Measurements from ENCODE around the gene RNF11. TPM values are rescaled to one million over a fixed set of nuclear protein-coding genes. Genes with fewer than 3 reads are reported as not detected.
A peak's percentile ranks its signal among the peaks of the same experiment; 100 is the strongest.
"Not testable (repeated sequence)": the region's sequence is repeated elsewhere in the genome, so short reads cannot be mapped to it uniquely, and the experiment has no call there.

Gene RNF11
- total RNA-seq, 2 experiments from 2014 or later, result 34.8 to 39.7 TPM

- Mint-ChIP-seq H3K9me3 (no peaks in the 10 kb centered on the region), H3K27ac (no peak overlapping the region), H3K4me3 (no peak overlapping the region), H3K27me3 (peaks cover 2% of the 10 kb centered on the region), H3K36me3 (ENCODE audit: low read depth) (no peaks in the 10 kb centered on the region), H3K4me1 (peaks cover 16% of the 10 kb centered on the region)
- DNase-seq, result no peak
- POLR2A ChIA-PET, result interaction anchor here (1.9 kb wide), 1 partner anchor 17 kb away, joined by 4 read pairs; no protein-coding TSS in a partner anchor
- CTCF ChIA-PET, result interaction anchor here (1.2 kb wide), 1 partner anchor 65 kb away, joined by 3 read pairs; no protein-coding TSS in a partner anchor
These were observed 4.2 kb upstream of the RNF11 start for GRCh38 chr1:51231896-51232295.

GRCh38 chr1:51234236-51234635 lies 1.8 kb upstream of the RNF11 start:
- DNase-seq; H3K9me3 Mint-ChIP-seq; H3K27me3 Mint-ChIP-seq; POLR2A ChIA-PET; H3K4me3 Mint-ChIP-seq; H3K27ac Mint-ChIP-seq; H3K36me3 Mint-ChIP-seq (ENCODE audit: low read depth): not testable (repeated sequence)
- peaks cover 19% of the 10 kb centered on the region for H3K4me1 Mint-ChIP-seq
- CTCF ChIA-PET, result interaction anchor here (0.7 to 1.8 kb wide), 2 partner anchors 43 to 174 kb away, joined by 4 read pairs; no protein-coding TSS in a partner anchor

DNA sequence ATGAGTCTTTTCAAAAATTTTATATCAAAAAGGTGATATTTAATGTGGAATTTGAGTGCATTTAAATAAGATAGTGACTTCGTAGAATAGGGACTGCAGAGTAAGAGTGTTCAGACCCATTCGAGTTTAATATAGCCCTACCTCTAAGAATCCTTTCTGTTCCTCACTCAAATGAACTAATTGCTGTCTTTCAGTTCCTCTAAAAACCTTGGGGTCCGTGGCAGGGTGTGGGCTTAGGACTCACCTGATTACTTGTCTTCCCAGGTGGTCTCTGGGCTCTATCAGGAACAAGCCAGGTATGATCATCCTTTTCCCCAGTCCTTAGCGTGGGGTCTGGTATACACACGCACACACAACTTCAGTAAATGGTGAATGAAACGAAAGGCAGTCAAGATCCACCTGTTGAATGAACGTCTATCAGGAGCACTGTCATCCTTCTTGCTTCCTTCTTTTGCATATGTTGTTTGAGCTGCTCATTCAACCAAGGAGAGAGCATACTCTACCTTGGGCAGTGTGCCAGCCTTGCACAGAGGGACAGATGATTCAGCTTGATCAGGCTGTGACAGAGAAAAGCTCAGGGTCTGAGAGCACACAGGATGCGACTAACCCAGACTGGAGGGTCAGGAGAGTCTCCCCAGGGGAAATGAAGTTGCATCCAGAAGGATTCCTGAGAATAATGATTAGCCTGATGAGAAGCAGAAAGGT lies 1.2 kb upstream of the RNF11 start:
- peaks cover 3% of the 10 kb centered on the region for H3K36me3 Mint-ChIP-seq (ENCODE audit: low read depth)
- peak; percentile 30 for DNase-seq
- ChIA-PET POLR2A (interaction anchor here (0.8 to 3.5 kb wide), 7 partner anchors 11 to 265 kb away, joined by 3 to 17 read pairs (median 4); partner anchors contain the start of gene CDKN2C), CTCF (interaction anchor here (0.7 to 0.9 kb wide), 2 partner anchors 62 to 175 kb away, joined by 4 to 11 read pairs; no protein-coding TSS in a partner anchor)
- peak overlapping the region; percentile 87 for H3K27ac Mint-ChIP-seq
- peaks cover 23% of the 10 kb centered on the region for H3K4me1 Mint-ChIP-seq
- no peaks in the 10 kb centered on the region for H3K9me3 Mint-ChIP-seq
- peak overlapping the region; percentile 97 for H3K4me3 Mint-ChIP-seq
- H3K27me3 Mint-ChIP-seq, result no peaks in the 10 kb centered on the region

DNA sequence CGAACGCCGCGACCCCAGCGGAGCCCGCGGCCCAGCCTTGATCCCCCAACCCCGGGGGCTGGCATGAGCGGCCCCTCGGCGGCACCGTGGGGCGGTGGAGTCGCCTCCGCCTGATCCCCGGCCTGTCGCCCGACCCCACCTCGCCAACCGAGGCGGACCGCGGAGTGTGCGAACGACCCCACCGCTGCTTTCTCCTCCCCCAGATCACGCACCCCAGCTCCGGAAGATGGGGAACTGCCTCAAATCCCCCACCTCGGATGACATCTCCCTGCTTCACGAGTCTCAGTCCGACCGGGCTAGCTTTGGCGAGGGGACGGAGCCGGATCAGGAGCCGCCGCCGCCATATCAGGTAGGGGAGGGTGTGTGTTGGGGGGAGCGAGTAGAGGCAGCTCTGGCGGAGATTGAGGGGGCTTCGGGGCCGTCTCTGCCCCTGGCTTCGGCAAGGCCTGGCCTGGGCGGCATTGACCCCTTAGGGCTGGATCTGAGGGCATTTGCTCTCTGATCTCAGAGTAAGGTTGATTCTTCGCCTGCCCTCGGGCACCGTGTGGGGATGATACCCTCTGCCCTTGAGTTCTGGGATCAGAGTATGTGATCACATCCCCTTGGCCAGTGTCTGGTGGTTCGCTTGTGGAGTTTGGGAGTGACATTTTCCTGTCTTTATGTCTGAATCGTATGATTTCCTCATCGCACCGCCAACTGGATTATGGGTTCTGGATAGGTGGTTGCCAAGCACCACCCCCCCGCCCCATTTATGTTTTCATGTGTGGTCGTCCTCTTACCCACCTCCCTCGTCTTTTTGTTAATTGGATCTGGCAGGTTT lies 668 bp downstream of the RNF11 start:
- H3K4me1 Mint-ChIP-seq, result peaks cover 37% of the 10 kb centered on the region
- DNase-seq, result peak; percentile 50
- no peak overlapping the region for H3K27ac Mint-ChIP-seq
- H3K36me3 Mint-ChIP-seq (ENCODE audit: low read depth), result peaks cover 6% of the 10 kb centered on the region
- no peak overlapping the region for H3K4me3 Mint-ChIP-seq
- no peaks in the 10 kb centered on the region for H3K27me3 Mint-ChIP-seq
- POLR2A ChIA-PET, result interaction anchor here (0.8 to 3.5 kb wide), 11 partner anchors 21 to 492 kb away, joined by 3 to 17 read pairs (median 4); partner anchors contain the start of gene CDKN2C
- no peaks in the 10 kb centered on the region for H3K9me3 Mint-ChIP-seq
- CTCF ChIA-PET, result interaction anchor here (0.6 to 1.6 kb wide), 7 partner anchors 20 to 424 kb away, joined by 3 to 4 read pairs (median 3); no protein-coding TSS in a partner anchor

GRCh38 chr1:51237351-51238033 lies 1.4 kb downstream of the RNF11 start:
- POLR2A ChIA-PET, result interaction anchor here (1.5 to 3.5 kb wide), 4 partner anchors 22 to 267 kb away, joined by 3 to 17 read pairs (median 11); partner anchors contain the start of gene CDKN2C
- no peaks in the 10 kb centered on the region for H3K9me3 Mint-ChIP-seq

DNA sequence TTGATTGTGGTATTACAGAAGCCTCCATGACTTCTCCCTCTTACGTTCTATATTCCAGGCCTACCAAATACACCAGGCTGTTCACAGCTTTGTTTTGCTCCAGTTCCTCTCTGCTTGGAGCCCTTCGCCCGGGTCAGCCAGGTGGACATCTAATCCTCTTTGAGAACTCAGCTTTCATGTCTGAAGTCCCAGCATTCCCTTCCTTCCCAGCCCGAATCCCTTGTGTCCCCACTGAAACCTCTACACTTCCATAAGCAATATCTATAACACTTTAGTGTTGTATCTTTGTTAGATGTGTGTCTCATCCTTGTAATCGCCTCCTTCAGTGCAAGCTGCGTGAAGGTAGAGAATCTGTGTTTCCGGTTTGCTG lies 1.9 kb downstream of the RNF11 start:
- peaks cover 39% of the 10 kb centered on the region for H3K4me1 Mint-ChIP-seq
- no peaks in the 10 kb centered on the region for H3K9me3 Mint-ChIP-seq
- ChIA-PET POLR2A (interaction anchor here (1.5 to 3.5 kb wide), 2 partner anchors 59 to 268 kb away, joined by 3 to 17 read pairs; partner anchors contain the start of gene CDKN2C), CTCF (interaction anchor here (0.6 to 1.6 kb wide), 4 partner anchors 13 to 269 kb away, joined by 3 to 4 read pairs (median 4); no protein-coding TSS in a partner anchor)
- H3K36me3 Mint-ChIP-seq (ENCODE audit: low read depth), result peaks cover 8% of the 10 kb centered on the region
- no peak overlapping the region for H3K27ac Mint-ChIP-seq
- H3K27me3 Mint-ChIP-seq, result no peaks in the 10 kb centered on the region
- DNase-seq, result no peak
- no peak overlapping the region for H3K4me3 Mint-ChIP-seq

More at GRCh38 chr1:51237351-51238033, 1.4 kb downstream of the RNF11 start:
- Mint-ChIP-seq H3K36me3 (ENCODE audit: low read depth) (peaks cover 6% of the 10 kb centered on the region), H3K27me3 (no peaks in the 10 kb centered on the region), H3K27ac (no peak overlapping the region), H3K4me3 (no peak overlapping the region), H3K4me1 (peaks cover 37% of the 10 kb centered on the region)
- DNase-seq, result no peak
- CTCF ChIA-PET, result interaction anchor here (0.6 to 1.6 kb wide), 4 partner anchors 13 to 59 kb away, joined by 3 to 4 read pairs (median 4); no protein-coding TSS in a partner anchor

DNA sequence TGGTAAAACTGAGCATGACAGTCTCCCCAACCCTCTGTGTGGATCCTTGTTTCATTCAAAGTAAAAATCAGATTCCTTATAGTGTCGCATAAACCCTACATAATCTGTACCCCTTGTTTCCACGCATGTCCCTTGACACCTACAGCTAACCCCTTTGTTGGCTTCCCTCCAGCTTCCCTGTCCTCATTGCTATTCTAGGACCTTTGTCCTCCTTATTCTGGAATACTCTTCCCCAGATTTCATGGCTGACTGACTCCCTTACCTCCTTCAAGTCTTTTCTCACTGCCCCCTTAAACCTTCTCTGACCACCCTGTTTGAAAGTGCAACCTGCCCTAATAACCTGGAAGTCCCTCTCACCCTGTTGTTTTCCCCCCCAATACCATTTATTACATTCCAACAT lies 4.0 kb downstream of the RNF11 start:
- DNase-seq, result no peak
- Mint-ChIP-seq H3K36me3 (ENCODE audit: low read depth) (peaks cover 10% of the 10 kb centered on the region), H3K9me3 (no peaks in the 10 kb centered on the region), H3K4me3 (no peak overlapping the region), H3K4me1 (peaks cover 35% of the 10 kb centered on the region), H3K27ac (no peak overlapping the region), H3K27me3 (no peaks in the 10 kb centered on the region)
- CTCF ChIA-PET, result no interaction called here
- POLR2A ChIA-PET, result no interaction called here

- DNase-seq, result no peak
- Mint-ChIP-seq H3K27me3 (no peaks in the 10 kb centered on the region), H3K36me3 (ENCODE audit: low read depth) (peaks cover 10% of the 10 kb centered on the region), H3K4me3 (no peak overlapping the region), H3K27ac (no peak overlapping the region), H3K9me3 (no peaks in the 10 kb centered on the region), H3K4me1 (peaks cover 27% of the 10 kb centered on the region)
- CTCF ChIA-PET, result interaction anchor here (1.0 kb wide), 1 partner anchor 280 kb away, joined by 3 read pairs; no protein-coding TSS in a partner anchor
- POLR2A ChIA-PET, result no interaction called here
These were observed 5.0 kb downstream of the RNF11 start for GRCh38 chr1:51241119-51241518.

DNA sequence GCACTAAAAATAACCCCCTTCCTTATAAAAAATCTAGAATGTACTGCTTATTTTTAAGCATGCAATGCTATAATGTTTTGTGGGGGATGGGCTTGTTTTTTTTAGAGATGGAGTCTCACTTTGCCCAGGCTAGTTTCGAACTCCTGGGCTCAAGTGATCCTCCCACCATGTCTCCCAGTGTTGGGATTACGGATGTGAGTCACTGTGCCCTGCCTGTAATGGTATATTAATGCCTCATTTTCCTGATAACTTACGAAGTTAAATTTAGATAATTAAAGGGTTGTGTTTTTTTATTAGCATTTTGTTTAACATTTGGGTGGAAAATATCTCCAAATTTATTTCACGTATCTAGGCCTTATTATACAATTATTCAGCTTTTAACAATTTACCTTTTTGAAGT lies 6.5 kb downstream of the RNF11 start:
- Mint-ChIP-seq H3K36me3 (ENCODE audit: low read depth) (peaks cover 10% of the 10 kb centered on the region), H3K9me3 (no peaks in the 10 kb centered on the region), H3K27ac (no peak overlapping the region), H3K27me3 (no peaks in the 10 kb centered on the region), H3K4me1 (peaks cover 40% of the 10 kb centered on the region), H3K4me3 (no peak overlapping the region)
- ChIA-PET CTCF (interaction anchor here (1.7 kb wide), 1 partner anchor 53 kb away, joined by 4 read pairs; no protein-coding TSS in a partner anchor), POLR2A (no interaction called here)
- no peak for DNase-seq

GRCh38 chr1:51247022-51247421 lies 10.9 kb downstream of the RNF11 start:
- H3K27ac Mint-ChIP-seq, result no peak overlapping the region
- H3K4me3 Mint-ChIP-seq, result no peak overlapping the region
- H3K4me1 Mint-ChIP-seq, result peaks cover 20% of the 10 kb centered on the region
- ChIA-PET CTCF (interaction anchor here (0.6 to 0.7 kb wide), 2 partner anchors 11 to 44 kb away, joined by 3 read pairs; no protein-coding TSS in a partner anchor), POLR2A (no interaction called here)
- H3K36me3 Mint-ChIP-seq (ENCODE audit: low read depth), result peaks cover 3% of the 10 kb centered on the region
- H3K9me3 Mint-ChIP-seq, result no peaks in the 10 kb centered on the region
- no peaks in the 10 kb centered on the region for H3K27me3 Mint-ChIP-seq
- DNase-seq, result no peak

GRCh38 chr1:51247499-51247898 lies 11.4 kb downstream of the RNF11 start:
- no peak for DNase-seq
- H3K27me3 Mint-ChIP-seq, result no peaks in the 10 kb centered on the region
- ChIA-PET CTCF (interaction anchor here (0.6 to 0.7 kb wide), 2 partner anchors 12 to 44 kb away, joined by 3 read pairs; no protein-coding TSS in a partner anchor), POLR2A (no interaction called here)
- peaks cover 22% of the 10 kb centered on the region for H3K4me1 Mint-ChIP-seq
- H3K27ac Mint-ChIP-seq, result no peak overlapping the region
- no peak overlapping the region for H3K4me3 Mint-ChIP-seq
- H3K36me3 Mint-ChIP-seq (ENCODE audit: low read depth), result peaks cover 3% of the 10 kb centered on the region
- H3K9me3 Mint-ChIP-seq, result no peaks in the 10 kb centered on the region

DNA sequence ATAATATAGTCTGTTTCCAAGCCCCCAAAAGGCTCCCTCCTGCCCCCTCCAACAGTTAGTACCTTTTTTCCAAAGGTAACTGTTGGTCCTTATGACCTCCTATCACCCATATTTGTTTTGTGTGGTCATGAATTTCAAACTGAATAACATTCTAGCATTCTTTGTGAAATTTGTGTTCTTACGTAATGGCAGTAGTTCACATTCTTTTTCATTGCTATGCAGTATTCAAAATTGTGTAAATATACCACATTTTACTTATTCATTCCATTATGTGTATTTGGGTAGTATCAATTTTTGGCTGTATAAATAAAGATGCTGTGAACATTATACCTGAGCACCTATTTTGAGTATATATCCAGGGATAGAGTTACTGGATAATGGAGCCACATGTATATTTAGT lies 13.4 kb downstream of the RNF11 start:
- Mint-ChIP-seq H3K27ac (no peak overlapping the region), H3K27me3 (no peaks in the 10 kb centered on the region), H3K4me3 (no peak overlapping the region), H3K36me3 (ENCODE audit: low read depth) (no peaks in the 10 kb centered on the region), H3K4me1 (peaks cover 25% of the 10 kb centered on the region), H3K9me3 (no peaks in the 10 kb centered on the region)
- DNase-seq, result no peak
- ChIA-PET POLR2A (no interaction called here), CTCF (no interaction called here)
